Nephron progenitor cell (in vitro differentiated cells): Measurements from ENCODE around the gene FRRS1L.
A peak's percentile ranks its signal among the peaks of the same experiment; 100 is the strongest.

Source experiments
- DNase-seq: peaks from one replicate; pipeline ENCODE4 v3.0.0; 2021
- H3K27ac Mint-ChIP-seq: 2 replicates; pipeline ENCODE4 v1.8.0; 2021; ENCODE audit warnings: mild to moderate bottlenecking, moderate library complexity, mixed read lengths
- H3K27me3 Mint-ChIP-seq: 2 replicates; pipeline ENCODE4 v1.8.0; 2021; ENCODE audit warnings: mild to moderate bottlenecking, low read depth, mixed read lengths; ENCODE audit not compliant: poor library complexity
- H3K36me3 Mint-ChIP-seq: 2 replicates; pipeline ENCODE4 v1.8.0; 2021; ENCODE audit warnings: low read depth, mixed read lengths
- H3K4me1 Mint-ChIP-seq: 2 replicates; pipeline ENCODE4 v1.8.0; 2021; ENCODE audit warnings: mixed read lengths
- H3K4me3 Mint-ChIP-seq: 2 replicates; pipeline ENCODE4 v1.8.0; 2021; ENCODE audit warnings: mild to moderate bottlenecking, moderate library complexity, mixed read lengths
- H3K9me3 Mint-ChIP-seq: 2 replicates; pipeline ENCODE4 v1.8.0; 2021; ENCODE audit warnings: mild to moderate bottlenecking, moderate library complexity, mixed read lengths
- TF ChIP-seq, protein P1 (sequence below): fragments of 200-600 bp; sonication (generic); IDR thresholded peaks from 2 replicates; pipeline ENCODE4 v1.5.0; 2021; ENCODE audit warnings: antibody characterized with exemption

The FRRS1L gene

DNA sequence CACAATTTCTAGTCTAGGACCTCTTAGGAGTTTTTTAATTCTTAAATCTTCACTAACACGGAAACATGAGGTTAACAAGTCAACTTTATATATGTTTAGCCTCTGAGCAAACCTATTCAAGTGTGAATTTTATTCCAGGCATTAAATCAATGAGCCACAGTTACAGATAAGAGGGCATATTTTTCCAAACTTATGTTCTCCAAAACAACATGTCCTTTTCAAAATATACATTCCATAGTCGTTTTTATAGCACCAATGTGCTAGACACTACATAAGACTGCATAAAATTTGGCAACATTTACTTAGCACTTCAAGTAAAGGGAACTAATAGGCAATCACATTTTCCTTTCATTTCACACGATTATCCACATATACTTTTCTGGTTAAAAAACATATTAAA, 53.8 kb downstream of the FRRS1L start:
- Mint-ChIP-seq H3K4me1 (peaks cover 66% of the 10 kb centered on the region), H3K27ac (no peak overlapping the region), H3K36me3 (peaks cover 25% of the 10 kb centered on the region), H3K4me3 (no peak overlapping the region), H3K9me3 (no peaks in the 10 kb centered on the region), H3K27me3 (no peaks in the 10 kb centered on the region)
- TF ChIP-seq, protein P1, sequence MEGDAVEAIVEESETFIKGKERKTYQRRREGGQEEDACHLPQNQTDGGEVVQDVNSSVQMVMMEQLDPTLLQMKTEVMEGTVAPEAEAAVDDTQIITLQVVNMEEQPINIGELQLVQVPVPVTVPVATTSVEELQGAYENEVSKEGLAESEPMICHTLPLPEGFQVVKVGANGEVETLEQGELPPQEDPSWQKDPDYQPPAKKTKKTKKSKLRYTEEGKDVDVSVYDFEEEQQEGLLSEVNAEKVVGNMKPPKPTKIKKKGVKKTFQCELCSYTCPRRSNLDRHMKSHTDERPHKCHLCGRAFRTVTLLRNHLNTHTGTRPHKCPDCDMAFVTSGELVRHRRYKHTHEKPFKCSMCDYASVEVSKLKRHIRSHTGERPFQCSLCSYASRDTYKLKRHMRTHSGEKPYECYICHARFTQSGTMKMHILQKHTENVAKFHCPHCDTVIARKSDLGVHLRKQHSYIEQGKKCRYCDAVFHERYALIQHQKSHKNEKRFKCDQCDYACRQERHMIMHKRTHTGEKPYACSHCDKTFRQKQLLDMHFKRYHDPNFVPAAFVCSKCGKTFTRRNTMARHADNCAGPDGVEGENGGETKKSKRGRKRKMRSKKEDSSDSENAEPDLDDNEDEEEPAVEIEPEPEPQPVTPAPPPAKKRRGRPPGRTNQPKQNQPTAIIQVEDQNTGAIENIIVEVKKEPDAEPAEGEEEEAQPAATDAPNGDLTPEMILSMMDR, result no peak
- DNase-seq, result no peak

DNA sequence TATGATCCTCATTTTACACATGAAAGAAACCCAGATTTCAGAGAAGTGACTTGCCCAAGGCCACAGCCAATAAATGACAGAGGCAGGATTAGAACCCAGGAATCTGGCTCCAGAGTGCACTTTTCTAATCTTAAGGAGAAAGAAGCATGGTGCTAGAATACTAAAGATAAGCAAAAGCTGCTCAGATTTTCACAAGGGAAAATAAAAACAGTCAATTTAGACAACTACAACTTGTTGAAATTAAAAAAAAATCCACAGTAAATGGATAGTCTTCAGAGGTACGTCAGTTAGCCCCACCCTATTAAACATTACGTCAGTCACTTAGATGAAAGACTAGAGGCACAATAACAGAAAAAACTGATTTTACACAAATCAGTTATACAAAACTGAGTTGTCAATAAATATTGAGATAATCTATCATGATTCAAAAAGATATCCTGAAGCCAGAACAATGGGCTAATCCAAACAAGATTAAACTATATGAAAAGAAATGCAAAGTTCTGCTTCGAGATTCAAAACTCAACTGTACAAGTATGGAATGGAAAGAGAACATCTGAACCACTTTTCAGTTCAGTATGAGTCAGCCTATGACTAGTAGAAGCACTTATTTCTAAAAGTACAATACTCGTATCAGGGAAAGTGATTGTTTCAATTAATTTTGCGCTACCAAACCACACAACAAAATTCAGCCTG, 56.6 kb downstream of the FRRS1L start:
- TF ChIP-seq, protein P1, result no peak
- Mint-ChIP-seq H3K27me3 (no peaks in the 10 kb centered on the region), H3K9me3 (no peaks in the 10 kb centered on the region), H3K36me3 (peaks cover 25% of the 10 kb centered on the region), H3K27ac (peak overlapping the region; percentile 31), H3K4me1 (peaks cover 60% of the 10 kb centered on the region), H3K4me3 (no peak overlapping the region)
- no peak for DNase-seq

DNA sequence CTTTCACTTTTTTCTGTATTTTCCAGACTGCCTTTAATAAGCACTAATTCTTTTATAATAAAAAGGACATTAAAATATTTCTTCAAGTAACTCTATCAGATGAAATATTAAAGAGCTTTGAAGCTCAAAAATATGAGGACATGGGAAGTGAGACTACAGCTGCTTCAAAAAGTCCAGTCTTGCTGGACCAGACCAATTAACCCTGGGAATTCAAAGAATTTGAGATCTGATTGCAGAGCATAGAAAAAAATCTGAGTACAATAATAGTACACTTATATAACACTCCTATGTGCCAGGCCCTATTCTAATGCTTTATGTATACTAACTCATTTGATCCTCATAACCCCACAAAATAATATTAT, 57.1 kb downstream of the FRRS1L start:
- Mint-ChIP-seq H3K36me3 (peaks cover 27% of the 10 kb centered on the region), H3K9me3 (peaks cover 5% of the 10 kb centered on the region), H3K4me3 (no peak overlapping the region), H3K27ac (no peak overlapping the region), H3K27me3 (no peaks in the 10 kb centered on the region), H3K4me1 (peaks cover 57% of the 10 kb centered on the region)
- DNase-seq, result no peak
- TF ChIP-seq, protein P1, result no peak

DNA sequence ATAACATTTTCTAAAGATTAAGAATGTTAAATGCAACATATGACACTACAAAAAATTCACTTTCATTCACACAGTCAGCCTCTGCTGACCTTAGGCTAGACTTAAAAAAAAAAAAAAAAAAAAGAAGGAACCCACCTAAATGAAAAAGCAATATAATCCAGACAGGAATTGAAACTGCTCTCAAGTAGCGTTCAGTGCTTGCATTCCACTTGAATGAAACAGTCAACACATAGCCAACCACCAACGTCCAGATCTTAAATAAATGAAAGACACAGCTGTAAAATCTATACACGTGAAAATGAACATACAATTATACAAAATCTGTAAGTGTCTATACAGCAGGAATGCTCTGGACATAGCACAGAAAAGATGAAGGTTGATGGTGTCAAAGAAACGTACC, 58.7 kb downstream of the FRRS1L start:
- TF ChIP-seq, protein P1, result no peak
- DNase-seq, result no peak
- H3K9me3 Mint-ChIP-seq, result peaks cover 17% of the 10 kb centered on the region
- peak overlapping the region; percentile 34 for H3K27ac Mint-ChIP-seq
- H3K4me1 Mint-ChIP-seq, result peaks cover 41% of the 10 kb centered on the region
- no peak overlapping the region for H3K4me3 Mint-ChIP-seq
- H3K27me3 Mint-ChIP-seq, result no peaks in the 10 kb centered on the region
- H3K36me3 Mint-ChIP-seq, result peaks cover 38% of the 10 kb centered on the region

GRCh38 chr9:109107402-109108240, 59.4 kb downstream of the FRRS1L start:
- H3K27me3 Mint-ChIP-seq, result no peaks in the 10 kb centered on the region
- TF ChIP-seq, protein P1, result no peak
- peaks cover 45% of the 10 kb centered on the region for H3K36me3 Mint-ChIP-seq
- H3K9me3 Mint-ChIP-seq, result peaks cover 24% of the 10 kb centered on the region
- no peak for DNase-seq
- H3K4me3 Mint-ChIP-seq, result no peak overlapping the region
- peaks cover 37% of the 10 kb centered on the region for H3K4me1 Mint-ChIP-seq
- peak overlapping the region; percentile 90 for H3K27ac Mint-ChIP-seq
